Adrenal gland (tissue), 12 donors: ENCODE results near the gene WT1. TPM values are rescaled to one million over a fixed set of nuclear protein-coding genes. Genes with fewer than 3 reads are reported as not detected.

ENCODE experiments used
- DNase-seq, 7 donors: peaks; one replicate each; pipeline ENCODE4 v3.0.0-alpha.2; 2019 to 2020
- H3K27ac ChIP-seq, 5 donors: fragments of 200-600 bp; sonication (generic) in 4 of 5; 1 replicate in 3 of 5; 2 replicates in 2 of 5; pipeline versions ENCODE4 v1.5.1 to v1.8.0; 2016 to 2020; ENCODE audit warnings: mild to moderate bottlenecking in 1 of 5
- H3K27me3 ChIP-seq: fragments of 200-600 bp; 2 replicates; pipeline ENCODE4 v1.8.0; 2021
- H3K36me3 ChIP-seq, 2 donors: fragments of 200-600 bp; replicated peaks in 1 of 2; 1 replicate in 1 of 2; 2 replicates in 1 of 2; pipeline versions ENCODE4 v1.5.1 to v1.8.0; 2018 to 2022
- H3K4me1 ChIP-seq, 2 donors: fragments of 200-600 bp; replicated peaks in 1 of 2; 1 replicate in 1 of 2; 2 replicates in 1 of 2; pipeline versions ENCODE4 v1.5.1 to v1.8.0; 2018 to 2021
- H3K4me3 ChIP-seq, 4 donors: fragments of 200-600 bp; sonication (generic) in 3 of 4; one replicate each; pipeline ENCODE4 v1.5.1; 2016 to 2018
- H3K9me3 ChIP-seq, 3 donors: fragments of 200-600 bp; sonication (generic) in 1 of 3; replicated peaks in 1 of 3; 1 replicate in 2 of 3; 2 replicates in 1 of 3; pipeline versions ENCODE4 v1.5.1 to v1.8.0; 2016 to 2021
- CTCF ChIP-seq, 6 experiments: fragments of 450-650 bp in 4 of 6; fragments of 200-600 bp in 2 of 6; sonication (generic) in 1 of 6; IDR thresholded peaks; 1 replicate in 5 of 6; 2 replicates in 1 of 6; pipeline versions ENCODE4 v1.5.1 to v1.8.0; 2016 to 2021; ENCODE audit warnings: antibody characterized with exemption in 6 of 6, mild to moderate bottlenecking in 2 of 6, moderate library complexity in 1 of 6
- POLR2A ChIP-seq, 2 donors: fragments of 450-650 bp; IDR thresholded peaks; one replicate each; pipeline ENCODE4 v1.6.1; 2017; ENCODE audit warnings: antibody characterized with exemption in 2 of 2, mild to moderate bottlenecking in 2 of 2, moderate library complexity in 1 of 2
- WGBS, 4 donors: extraction: QIAGEN DNeasy Blood & Tissue Kit in 2 of 4; methylation state at CpG; one replicate each; pipeline versions ENCODE4 v1.1.5 to v1.1.7; 2013 to 2017; 5-methylcytosine and 5-hydroxymethylcytosine counted together
- intact Hi-C, 2 donors: fragments of 100-400 bp; cut with DNase I; formaldehyde crosslinking; loops; one replicate each; pipeline versions ENCODE4 v1.14.1 to v1.15.0; 2022 to 2023
- polyA plus RNA-seq, 3 donors: library from polyadenylated mRNA; stranded (reverse); fragments of 200-250 nt in 2 of 3; fragments of 350-450 nt in 1 of 3; fragmentation: Illumina TruSeq in 1 of 3; extraction: RNeasy Lipid Tissue Mini Kit (QIAGEN cat#74804) in 1 of 3; gene quantifications; one replicate each; pipeline ENCODE4 v1.2.3, GENCODE V29; 2013 to 2014
- total RNA-seq, 9 donors: library from RNA; depleted of rRNA in 4 of 9; stranded (reverse); fragments of >200 nt in 4 of 9; fragments of 120-200 nt in 1 of 9; fragmentation: NEBNext Ultra II Directional in 1 of 9; extraction: Animal tissue kit (Norgen Biotek cat#: 25700) in 1 of 9; gene quantifications; one replicate each; pipeline versions ENCODE4 v1.1.0 to v1.2.4, GENCODE V29; 2013 to 2023
- donor health status: healthy with polysubstance abuse.
- donor health status: Bipolar disorder and iron deficiency.
- donor health status: DM: yes; HTN: yes; CAD: no.
- donor health status: DM: no; HTN: no; CAD: no.
- donor health status: DM: no; HTN: no; CAD: no.
- donor health status: DM: yes; HTN: yes; CAD: no.

The WT1 gene
- total and polyA plus RNA-seq, 12 donors = 0.14 to 2.8 (median 0.39) TPM; not detected in 3

GRCh38 chr11:32438866-32439489 lies 3.6 kb upstream of the WT1 start:
- H3K9me3 ChIP-seq = no peaks in the 10 kb centered on the region

GRCh38 chr11:32438346-32438865 lies 3.1 kb upstream of the WT1 start:
- peaks cover 88% of the 10 kb centered on the region for H3K27me3 ChIP-seq
- intact Hi-C loops = no loop called here
- DNase-seq = no peak
- no peaks in the 10 kb centered on the region for H3K36me3 ChIP-seq
- no peak for TF ChIP-seq CTCF (IDR thresholded peaks at IDR 0.05)
- TF ChIP-seq POLR2A (IDR thresholded peaks at IDR 0.05) = no peak
- no peak overlapping the region for H3K4me3 ChIP-seq
- H3K27ac ChIP-seq = no peak overlapping the region
- H3K9me3 ChIP-seq = no peaks in the 10 kb centered on the region
- peaks cover 0 to 14% of the 10 kb centered on the region in 2 donors for H3K4me1 ChIP-seq
- 20 to 31% (median 25%) methylated on average over 16 of the region's 16 CpGs for WGBS, 4 donors

More at GRCh38 chr11:32438866-32439489, 3.6 kb upstream of the WT1 start:
- no peak for DNase-seq
- H3K4me3 ChIP-seq = no peak overlapping the region
- intact Hi-C loops = no loop called here
- no peak overlapping the region for H3K27ac ChIP-seq
- H3K36me3 ChIP-seq = no peaks in the 10 kb centered on the region
- peaks cover 0 to 13% of the 10 kb centered on the region in 2 donors for H3K4me1 ChIP-seq
- TF ChIP-seq CTCF (IDR thresholded peaks at IDR 0.05) (no peak), POLR2A (IDR thresholded peaks at IDR 0.05) (no peak)
- 7 to 17% (median 12%) methylated on average over 17 to 47 of the region's 47 CpGs for WGBS, 4 donors
- peaks cover 87% of the 10 kb centered on the region for H3K27me3 ChIP-seq

- intact Hi-C loops = no loop called here
- Histone ChIP-seq H3K36me3 (no peaks in the 10 kb centered on the region), H3K27me3 (peaks cover 91% of the 10 kb centered on the region), H3K27ac (no peak overlapping the region), H3K9me3 (no peaks in the 10 kb centered on the region), H3K4me1 (peaks cover 0 to 14% of the 10 kb centered on the region in 2 donors), H3K4me3 (no peak overlapping the region)
- WGBS, 4 donors = 7 to 25% (median 11%) methylated on average over 16 to 42 of the region's 42 CpGs
- no peak for DNase-seq
- TF ChIP-seq POLR2A (IDR thresholded peaks at IDR 0.05) (no peak), CTCF (IDR thresholded peaks at IDR 0.05) (no peak)
Measured at GRCh38 chr11:32437495-32438345, 2.4 kb upstream of the WT1 start.

- TF ChIP-seq POLR2A (IDR thresholded peaks at IDR 0.05) (no peak), CTCF (IDR thresholded peaks at IDR 0.05) (no peak)
- no peak for DNase-seq
- Histone ChIP-seq H3K9me3 (no peaks in the 10 kb centered on the region), H3K4me1 (peaks cover 0 to 14% of the 10 kb centered on the region in 2 donors), H3K27ac (no peak overlapping the region), H3K27me3 (peaks cover 92% of the 10 kb centered on the region), H3K4me3 (no peak overlapping the region), H3K36me3 (no peaks in the 10 kb centered on the region)
- WGBS, 4 donors = 9 to 14% (median 12%) methylated on average over 26 to 42 of the region's 42 CpGs
- intact Hi-C loops = no loop called here
Measured at GRCh38 chr11:32436751-32437494, 1.6 kb upstream of the WT1 start.
